Right atrium auricular region (tissue), 2 donors: ENCODE measurements around the gene MARCO. TPM values are rescaled to one million over a fixed set of nuclear protein-coding genes. Genes with fewer than 3 reads are reported as not detected.

Experiments used
- DNase-seq: peaks from one replicate; pipeline ENCODE4 v3.0.0-alpha.2; 2019; ENCODE audit warnings: low spot score
- H3K27ac ChIP-seq, 2 donors: fragments of 200-600 bp; sonication (generic); 1 replicate in 1 of 2; 2 replicates in 1 of 2; pipeline ENCODE4 v1.5.1; 2016 to 2019
- H3K27me3 ChIP-seq, 2 donors: fragments of 200-600 bp; sonication (generic); one replicate each; pipeline versions ENCODE4 v1.5.1 to v1.6.0; 2017 to 2019
- H3K36me3 ChIP-seq: fragments of 200-600 bp; sonication (generic); one replicate; pipeline ENCODE4 v1.5.1; 2016
- H3K4me1 ChIP-seq, 2 donors: fragments of 200-600 bp; sonication (generic); one replicate each; pipeline versions ENCODE4 v1.5.1 to v1.6.0; 2017 to 2019
- H3K4me3 ChIP-seq, 2 donors: fragments of 200-600 bp; sonication (generic); 1 replicate in 1 of 2; 2 replicates in 1 of 2; pipeline ENCODE4 v1.5.1; 2017 to 2019; ENCODE audit warnings: mild to moderate bottlenecking in 1 of 2, moderate library complexity in 1 of 2
- H3K9me3 ChIP-seq, 2 donors: fragments of 200-600 bp; sonication (generic); one replicate each; pipeline ENCODE4 v1.5.1; 2019
- CTCF ChIP-seq, 2 donors: fragments of 200-600 bp; sonication (generic); IDR thresholded peaks; one replicate each; pipeline ENCODE4 v1.5.1; 2019; ENCODE audit warnings: antibody characterized with exemption in 2 of 2
- total RNA-seq, 2 donors: library from RNA; depleted of rRNA; stranded (reverse); fragments of >200 nt; gene quantifications; one replicate each; pipeline ENCODE4 v1.1.0, GENCODE V29; 2016

The MARCO gene
- total RNA-seq, 2 donors from 2014 or later: 1.6 to 34.1 TPM

GRCh38 chr2:118913131-118913802 lies 28.7 kb upstream of the MARCO start:
- Histone ChIP-seq H3K27me3 (no peaks in the 10 kb centered on the region), H3K4me3 (no peak overlapping the region), H3K9me3 (no peaks in the 10 kb centered on the region), H3K4me1 (no peaks in the 10 kb centered on the region), H3K27ac (no peak overlapping the region), H3K36me3 (no peaks in the 10 kb centered on the region)
- no peak for DNase-seq
- TF ChIP-seq CTCF (IDR thresholded peaks at IDR 0.05): no peak

- Histone ChIP-seq H3K4me3 (no peak overlapping the region), H3K9me3 (peaks cover 0 to 6% of the 10 kb centered on the region in 2 donors), H3K36me3 (no peaks in the 10 kb centered on the region), H3K27me3 (no peaks in the 10 kb centered on the region), H3K4me1 (no peaks in the 10 kb centered on the region), H3K27ac (no peak overlapping the region)
- no peak for TF ChIP-seq CTCF (IDR thresholded peaks at IDR 0.05)
- DNase-seq: no peak
These were observed 28.0 kb upstream of the MARCO start for GRCh38 chr2:118913803-118914645.

- H3K27me3 ChIP-seq: no peaks in the 10 kb centered on the region
- TF ChIP-seq CTCF (IDR thresholded peaks at IDR 0.05): no peak
- H3K4me3 ChIP-seq: no peak overlapping the region
- H3K27ac ChIP-seq: no peak overlapping the region
- H3K9me3 ChIP-seq: peaks cover 0 to 10% of the 10 kb centered on the region in 2 donors
- no peaks in the 10 kb centered on the region for H3K4me1 ChIP-seq
- no peak for DNase-seq
- H3K36me3 ChIP-seq: no peaks in the 10 kb centered on the region
These were observed 27.1 kb upstream of the MARCO start for GRCh38 chr2:118914721-118915453.

- TF ChIP-seq CTCF (IDR thresholded peaks at IDR 0.05): no peak
- Histone ChIP-seq H3K4me3 (no peak overlapping the region), H3K36me3 (no peaks in the 10 kb centered on the region), H3K27me3 (no peaks in the 10 kb centered on the region), H3K4me1 (no peaks in the 10 kb centered on the region), H3K9me3 (peaks cover 0 to 10% of the 10 kb centered on the region in 2 donors), H3K27ac (no peak overlapping the region)
- no peak for DNase-seq
These were observed 24.0 kb upstream of the MARCO start for GRCh38 chr2:118918017-118918416.

- H3K4me1 ChIP-seq: no peaks in the 10 kb centered on the region
- no peaks in the 10 kb centered on the region for H3K36me3 ChIP-seq
- H3K9me3 ChIP-seq: peaks cover 0 to 10% of the 10 kb centered on the region in 2 donors
- no peak overlapping the region for H3K4me3 ChIP-seq
- H3K27ac ChIP-seq: no peak overlapping the region
- DNase-seq: no peak
- H3K27me3 ChIP-seq: no peaks in the 10 kb centered on the region
- TF ChIP-seq CTCF (IDR thresholded peaks at IDR 0.05): no peak
These were observed 20.3 kb upstream of the MARCO start for GRCh38 chr2:118921646-118922045.
